B cell (primary cell): ENCODE data around the gene NUP214. TPM values are rescaled to one million over a fixed set of nuclear protein-coding genes. Genes with fewer than 3 reads are reported as not detected.
"Not testable (repeated sequence)": the region's sequence is repeated elsewhere in the genome, so short reads cannot be mapped to it uniquely, and the experiment has no call there.

Experiments used
- ATAC-seq: fragments of 200-7000 bp; cut with Tn5 transposase; one replicate; pipeline ENCODE4 v1.10.0; 2021; ENCODE audit warnings: low read depth, mild to moderate bottlenecking, moderate number of reproducible peaks, moderate library complexity
- CTCF ChIA-PET: fragments of 350-600 bp; sonication (Branson Sonifier 250); formaldehyde crosslinking; loops from one replicate; lab custom pipeline; 2021; ENCODE audit warnings: antibody characterized with exemption, inconsistent platforms; lab: Charles Lee
- POLR2A ChIA-PET: fragments of 350-600 bp; sonication (Branson Sonifier 250); formaldehyde crosslinking; loops from one replicate; lab custom pipeline; 2021; ENCODE audit warnings: antibody characterized with exemption; lab: Charles Lee
- DNase-seq: peaks from one replicate; pipeline ENCODE4 v3.0.0; 2013
- H2AFZ ChIP-seq: 2 replicates; pipeline ENCODE4 v1.6.1; 2012; ENCODE audit warnings: mild to moderate bottlenecking, low read depth, low read length; ENCODE audit not compliant: insufficient read depth, poor library complexity, severe bottlenecking
- H3K27ac ChIP-seq, 2 donors: 1 replicate in 1 of 2; 2 replicates in 1 of 2; pipeline ENCODE4 v1.5.1; 2012 to 2013; ENCODE audit warnings: low read length in 2 of 2, mild to moderate bottlenecking in 2 of 2, moderate library complexity in 1 of 2
- H3K27me3 ChIP-seq, 4 experiments: fragments of 200-600 bp in 1 of 4; sonication (generic) in 1 of 4; replicated peaks in 1 of 4; 1 replicate in 2 of 4; 2 replicates in 2 of 4; pipeline versions ENCODE4 v1.6.1 to v1.7.0; 2013 to 2016; ENCODE audit warnings: low read length in 3 of 4, mild to moderate bottlenecking in 2 of 4, mixed read lengths in 1 of 4, moderate library complexity in 1 of 4; ENCODE audit not compliant: insufficient read depth in 4 of 4, control insufficient read depth in 3 of 4; ENCODE audit errors: control extremely low read depth in 1 of 4
- H3K36me3 ChIP-seq, 2 experiments: replicated peaks in 1 of 2; 1 replicate in 1 of 2; 2 replicates in 1 of 2; pipeline versions ENCODE4 v1.6.1 to v1.7.1; 2013; ENCODE audit warnings: low read length in 1 of 2; ENCODE audit not compliant: insufficient read depth in 2 of 2, control insufficient read depth in 1 of 2; ENCODE audit errors: control extremely low read depth in 1 of 2, extremely low read depth in 1 of 2
- H3K4me1 ChIP-seq, 2 donors: fragments of 200-600 bp in 1 of 2; sonication (generic) in 1 of 2; 1 replicate in 1 of 2; 2 replicates in 1 of 2; pipeline versions ENCODE4 v1.5.1 to v1.6.1; 2013 to 2017; ENCODE audit warnings: low read length in 2 of 2; ENCODE audit not compliant: control insufficient read depth in 2 of 2, insufficient read depth in 2 of 2
- H3K4me2 ChIP-seq: replicated peaks from 2 replicates; pipeline ENCODE3; 2012; ENCODE audit warnings: mild to moderate bottlenecking, low read depth, low read length; ENCODE audit not compliant: poor library complexity, severe bottlenecking
- H3K4me3 ChIP-seq, 5 experiments: fragments of 200-600 bp in 1 of 5; sonication (generic) in 1 of 5; 1 replicate in 3 of 5; 2 replicates in 2 of 5; pipeline versions ENCODE4 v1.5.1 to v1.7.0; 2011 to 2016; ENCODE audit warnings: low read length in 4 of 5, mild to moderate bottlenecking in 4 of 5, low read depth in 2 of 5, control low read depth in 1 of 5, moderate library complexity in 1 of 5; ENCODE audit not compliant: insufficient read depth in 1 of 5; ENCODE audit errors: control extremely low read depth in 1 of 5, extremely low read depth in 1 of 5
- H3K79me2 ChIP-seq: fragments of 200-600 bp; sonication (generic); one replicate; pipeline ENCODE4 v1.6.0; 2016; ENCODE audit warnings: low read length; ENCODE audit not compliant: control insufficient read depth, insufficient read depth
- H3K9ac ChIP-seq: fragments of 200-600 bp; sonication (generic); 2 replicates; pipeline ENCODE4 v1.6.1; 2017; ENCODE audit warnings: mild to moderate bottlenecking, low read length, moderate library complexity
- H3K9me3 ChIP-seq, 3 donors: one replicate each; pipeline versions ENCODE4 v1.6.1 to v1.7.1; 2013; ENCODE audit warnings: low read length in 2 of 3; ENCODE audit not compliant: control insufficient read depth in 2 of 3, insufficient read depth in 1 of 3; ENCODE audit errors: control extremely low read depth in 1 of 3
- H4K20me1 ChIP-seq: 2 replicates; pipeline ENCODE4 v1.6.0; 2012; ENCODE audit warnings: mild to moderate bottlenecking, low read length; ENCODE audit not compliant: insufficient read depth, control insufficient read depth, poor library complexity, severe bottlenecking
- H3K27ac Mint-ChIP-seq: one replicate; pipeline ENCODE4 v1.8.0; 2021; ENCODE audit warnings: mixed read lengths
- H3K27me3 Mint-ChIP-seq: one replicate; pipeline ENCODE4 v1.8.0; 2021; ENCODE audit warnings: mixed read lengths
- H3K4me1 Mint-ChIP-seq: one replicate; pipeline ENCODE4 v1.8.0; 2021; ENCODE audit warnings: mixed read lengths
- H3K4me3 Mint-ChIP-seq: one replicate; pipeline ENCODE4 v1.8.0; 2021; ENCODE audit warnings: mixed read lengths
- H3K9me3 Mint-ChIP-seq: one replicate; pipeline ENCODE4 v1.8.0; 2022; ENCODE audit warnings: mixed read lengths; ENCODE audit not compliant: insufficient read depth
- CTCF ChIP-seq: fragments of 200-600 bp; IDR thresholded peaks from one replicate; pipeline ENCODE4 v1.8.0; 2022; ENCODE audit warnings: antibody characterized with exemption, mild to moderate bottlenecking
- EZH2 ChIP-seq: IDR thresholded peaks from 2 replicates; pipeline ENCODE4 v1.6.1; 2012; ENCODE audit warnings: borderline replicate concordance, low read depth, mild to moderate bottlenecking, moderate library complexity, low read length; ENCODE audit not compliant: insufficient read depth, poor library complexity, severe bottlenecking
- WGBS: methylation state at CpG from one replicate; pipeline ENCODE4 v1.1.5; 2013; ENCODE audit warnings: missing lambda C conversion rate; ENCODE audit not compliant: insufficient coverage; 5-methylcytosine and 5-hydroxymethylcytosine counted together
- intact Hi-C: fragments of 100-400 bp; cut with micrococcal nuclease; formaldehyde crosslinking; loops from one replicate; pipeline ENCODE4 v1.10.0; 2022
- polyA plus RNA-seq: library from polyadenylated mRNA; depleted of rRNA; stranded (reverse); fragments of >200 nt; gene quantifications from 2 replicates; pipeline ENCODE4 v1.2.3, GENCODE V29; 2012
- total RNA-seq, 2 donors: library from RNA; stranded (reverse); fragments of 120-200 nt in 1 of 2; gene quantifications; 1 replicate in 1 of 2; 2 replicates in 1 of 2; pipeline versions ENCODE4 v1.2.3 to v1.2.4, GENCODE V29; 2013 to 2022

NUP214 gene
- total and polyA plus RNA-seq, 2 donors (not counting 1 experiment from before 2014, with no cell fraction given): 19.0 to 94.6 TPM

- POLR2A ChIA-PET, DNase-seq, H3K27ac ChIP-seq, H2AFZ ChIP-seq, H4K20me1 ChIP-seq, H3K9ac ChIP-seq, H3K4me3 ChIP-seq, H3K36me3 ChIP-seq, H3K79me2 ChIP-seq, ATAC-seq, H3K27ac Mint-ChIP-seq, H3K9me3 ChIP-seq, H3K4me2 ChIP-seq, intact Hi-C loops, H3K9me3 Mint-ChIP-seq, H3K4me3 Mint-ChIP-seq: not testable (repeated sequence)
- Mint-ChIP-seq H3K4me1 (peaks cover 12% of the 10 kb centered on the region), H3K27me3 (peaks cover 21% of the 10 kb centered on the region)
- WGBS: 100% methylated on average over 5 of the region's 8 CpGs
- CTCF ChIA-PET: interaction anchor here (1.1 kb wide), 1 partner anchor 12 kb away, joined by 3 read pairs; no protein-coding TSS in a partner anchor
- Histone ChIP-seq H3K4me1 (peaks cover 5 to 11% of the 10 kb centered on the region in 2 donors), H3K27me3 (peaks cover 0 to 32% (median 10%) of the 10 kb centered on the region in 4 experiments)
These were observed 25.5 kb upstream of the NUP214 start for GRCh38 chr9:131099845-131100244.

DNA sequence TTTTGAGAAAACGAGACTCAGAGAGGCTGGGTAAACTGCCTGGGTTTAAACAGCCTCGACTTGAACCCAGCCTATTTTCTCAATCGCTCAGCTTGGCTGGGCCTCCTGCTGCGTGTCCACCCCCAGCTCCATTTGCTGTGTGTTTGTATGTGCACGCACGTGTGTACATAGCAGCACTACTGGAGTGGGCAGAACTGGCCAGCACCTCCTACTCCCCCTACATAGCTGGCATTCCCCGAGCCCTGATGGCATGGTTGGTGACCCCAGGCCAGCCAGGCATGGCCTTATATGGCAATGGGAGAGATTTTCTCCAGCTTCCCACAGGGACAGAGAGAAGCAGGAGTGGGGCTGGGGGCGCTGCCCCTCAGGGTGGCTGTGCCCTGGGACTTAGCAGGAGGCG lies 24.9 kb upstream of the NUP214 start:
- no peaks in the 10 kb centered on the region for H4K20me1 ChIP-seq
- no peaks in the 10 kb centered on the region for H3K36me3 ChIP-seq
- WGBS: 94% methylated on average over 4 of the region's 9 CpGs
- ATAC-seq: no peak
- peaks cover 0 to 26% (median 10%) of the 10 kb centered on the region in 4 experiments for H3K27me3 ChIP-seq
- H3K9me3 ChIP-seq: no peaks in the 10 kb centered on the region
- Mint-ChIP-seq H3K4me1 (peaks cover 12% of the 10 kb centered on the region), H3K27me3 (peaks cover 17% of the 10 kb centered on the region), H3K27ac (no peak overlapping the region), H3K9me3 (no peaks in the 10 kb centered on the region), H3K4me3 (no peak overlapping the region)
- ChIA-PET POLR2A (no interaction called here), CTCF (interaction anchor here (1.1 kb wide), 1 partner anchor 12 kb away, joined by 3 read pairs; no protein-coding TSS in a partner anchor)
- TF ChIP-seq EZH2 (no peak), CTCF (no peak)
- H3K4me1 ChIP-seq: peaks cover 5 to 11% of the 10 kb centered on the region in 2 donors
- no peak overlapping the region for H3K27ac ChIP-seq
- DNase-seq: no peak
- intact Hi-C loops: no loop called here
- H3K4me2 ChIP-seq: no peak overlapping the region
- no peak overlapping the region for H2AFZ ChIP-seq
- H3K9ac ChIP-seq: no peak overlapping the region
- no peak overlapping the region for H3K4me3 ChIP-seq
- H3K79me2 ChIP-seq: no peaks in the 10 kb centered on the region
